Activated CD4-positive, alpha-beta T cell treated with anti-CD3 and anti-CD28 coated beads, Interleukin-2, amount 10 ng/mL, durations not matched to agents 24 days and 14 days (primary cell): ENCODE data around the gene RPL13A. TPM values are rescaled to one million over a fixed set of nuclear protein-coding genes. Genes with fewer than 3 reads are reported as not detected.
A peak's percentile ranks its signal among the peaks of the same experiment; 100 is the strongest.
"Not testable (repeated sequence)": the region's sequence is repeated elsewhere in the genome, so short reads cannot be mapped to it uniquely, and the experiment has no call there.

Experiments
- DNase-seq: peaks from one replicate; pipeline ENCODE4 v3.0.0; 2022
- H3K27ac Mint-ChIP-seq: one replicate; pipeline ENCODE4 v1.8.0; 2022; ENCODE audit warnings: mild to moderate bottlenecking, mixed read lengths
- H3K27me3 Mint-ChIP-seq: one replicate; pipeline ENCODE4 v1.8.0; 2022; ENCODE audit warnings: mixed read lengths
- H3K36me3 Mint-ChIP-seq: one replicate; pipeline ENCODE4 v1.8.0; 2022; ENCODE audit warnings: low read depth, mild to moderate bottlenecking, mixed read lengths
- H3K4me1 Mint-ChIP-seq: one replicate; pipeline ENCODE4 v1.8.0; 2021; ENCODE audit warnings: mixed read lengths
- H3K4me3 Mint-ChIP-seq: one replicate; pipeline ENCODE4 v1.8.0; 2022; ENCODE audit warnings: mild to moderate bottlenecking, moderate library complexity, mixed read lengths
- H3K9me3 Mint-ChIP-seq: one replicate; pipeline ENCODE4 v1.8.0; 2021; ENCODE audit warnings: mixed read lengths
- intact Hi-C: fragments of 100-400 bp; cut with micrococcal nuclease; formaldehyde crosslinking; loops from one replicate; pipeline ENCODE4 v1.15.1; 2023
- total RNA-seq: library from RNA; stranded (reverse); gene quantifications from 2 replicates; pipeline ENCODE4 v1.2.3, GENCODE V29; 2022

The RPL13A gene
- 3,031 and 3,032 TPM in 2 replicates for total RNA-seq

- peak within 1 kb of the TSS; percentile 98 for H3K27ac Mint-ChIP-seq
- DNase-seq, result peak; percentile 100
- H3K36me3 Mint-ChIP-seq, result peaks cover 74% of the 10 kb centered on the region
- H3K9me3 Mint-ChIP-seq, result peaks cover 4% of the 10 kb centered on the region
- intact Hi-C loops, result loop anchor here (1.0 to 5.0 kb wide), 2 partner anchors 9 to 35 kb away; partner anchors contain the start of genes ALDH16A1, PIH1D1 and RPS11
- peaks cover 31% of the 10 kb centered on the region for H3K4me1 Mint-ChIP-seq
- peaks cover 3% of the 10 kb centered on the region for H3K27me3 Mint-ChIP-seq
- peak within 1 kb of the TSS; percentile 98 for H3K4me3 Mint-ChIP-seq
Observed at GRCh38 chr19:49487277-49488045, at the start of gene RPL13A. Gene RPL13A (plus strand): TSS chr19:49487608. CDS start chr19:49487630, 22 bp downstream.

- H3K27ac Mint-ChIP-seq, result no peak overlapping the region
- H3K4me3 Mint-ChIP-seq, result no peak overlapping the region
- H3K9me3 Mint-ChIP-seq, result no peaks in the 10 kb centered on the region
- DNase-seq, result no peak
- intact Hi-C loops, result no loop called here
- no peaks in the 10 kb centered on the region for H3K36me3 Mint-ChIP-seq
- H3K4me1 Mint-ChIP-seq, result peaks cover 34% of the 10 kb centered on the region
- peaks cover 90% of the 10 kb centered on the region for H3K27me3 Mint-ChIP-seq
Observed at GRCh38 chr19:49438261-49438660, 49.1 kb upstream of the RPL13A start.

- no peaks in the 10 kb centered on the region for H3K36me3 Mint-ChIP-seq
- peaks cover 76% of the 10 kb centered on the region for H3K27me3 Mint-ChIP-seq
- DNase-seq, result no peak
- H3K4me1 Mint-ChIP-seq, result peaks cover 40% of the 10 kb centered on the region
- H3K4me3 Mint-ChIP-seq, result no peak overlapping the region
- intact Hi-C loops, result loop anchor here (5.0 kb wide), 1 partner anchor 213 kb away; no protein-coding TSS in a partner anchor
- no peak overlapping the region for H3K27ac Mint-ChIP-seq
- no peaks in the 10 kb centered on the region for H3K9me3 Mint-ChIP-seq
Observed at GRCh38 chr19:49439836-49440235, 47.6 kb upstream of the RPL13A start.

GRCh38 chr19:49440439-49441209 lies 46.8 kb upstream of the RPL13A start:
- Mint-ChIP-seq H3K27me3 (peaks cover 68% of the 10 kb centered on the region), H3K4me3 (peak overlapping the region; percentile 70), H3K4me1 (peaks cover 43% of the 10 kb centered on the region), H3K9me3 (no peaks in the 10 kb centered on the region), H3K27ac (no peak overlapping the region), H3K36me3 (peaks cover 6% of the 10 kb centered on the region)
- no peak for DNase-seq
- intact Hi-C loops, result loop anchor here (5.0 kb wide), 1 partner anchor 213 kb away; no protein-coding TSS in a partner anchor

GRCh38 chr19:49441210-49441959 lies 46.0 kb upstream of the RPL13A start, which contains the start of gene SLC17A7:
Gene SLC17A7 (minus strand): TSS chr19:49441527. CDS start chr19:49441379, 148 bp downstream.
- Mint-ChIP-seq H3K4me1 (peaks cover 42% of the 10 kb centered on the region), H3K9me3 (no peaks in the 10 kb centered on the region), H3K27me3 (peaks cover 60% of the 10 kb centered on the region), H3K36me3 (peaks cover 10% of the 10 kb centered on the region), H3K4me3 (peak within 1 kb of the TSS; percentile 89), H3K27ac (peak within 1 kb of the TSS; percentile 70)
- intact Hi-C loops, result loop anchor here (5.0 kb wide), 1 partner anchor 214 kb away; no protein-coding TSS in a partner anchor
- peak; percentile 82 for DNase-seq

GRCh38 chr19:49441960-49442350 lies 45.5 kb upstream of the RPL13A start:
- peak overlapping the region; percentile 70 for H3K27ac Mint-ChIP-seq

GRCh38 chr19:49442354-49442753 lies 45.1 kb upstream of the RPL13A start:
- H3K27me3 Mint-ChIP-seq, result peaks cover 51% of the 10 kb centered on the region
- H3K4me1 Mint-ChIP-seq, result peaks cover 40% of the 10 kb centered on the region
- peak overlapping the region; percentile 89 for H3K4me3 Mint-ChIP-seq
- H3K9me3 Mint-ChIP-seq, result no peaks in the 10 kb centered on the region
- peak; percentile 78 for DNase-seq
- H3K27ac Mint-ChIP-seq, result peak overlapping the region; percentile 60
- intact Hi-C loops, result loop anchor here (2.0 to 5.0 kb wide), 2 partner anchors 22 to 215 kb away; no protein-coding TSS in a partner anchor
- H3K36me3 Mint-ChIP-seq, result peaks cover 15% of the 10 kb centered on the region

More at GRCh38 chr19:49441960-49442350, 45.5 kb upstream of the RPL13A start:
- H3K36me3 Mint-ChIP-seq, result peaks cover 15% of the 10 kb centered on the region
- no peaks in the 10 kb centered on the region for H3K9me3 Mint-ChIP-seq
- H3K27me3 Mint-ChIP-seq, result peaks cover 55% of the 10 kb centered on the region
- peaks cover 41% of the 10 kb centered on the region for H3K4me1 Mint-ChIP-seq
- peak overlapping the region; percentile 89 for H3K4me3 Mint-ChIP-seq
- DNase-seq, result no peak
- intact Hi-C loops, result loop anchor here (2.0 to 5.0 kb wide), 2 partner anchors 21 to 215 kb away; no protein-coding TSS in a partner anchor

- H3K27me3 Mint-ChIP-seq, result peaks cover 46% of the 10 kb centered on the region
- H3K36me3 Mint-ChIP-seq, result peaks cover 17% of the 10 kb centered on the region
- intact Hi-C loops, result loop anchor here (1.0 to 5.0 kb wide), 5 partner anchors 10 to 216 kb away; partner anchors contain the start of gene ALDH16A1
- peak overlapping the region; percentile 89 for H3K4me3 Mint-ChIP-seq
- peaks cover 40% of the 10 kb centered on the region for H3K4me1 Mint-ChIP-seq
- H3K27ac Mint-ChIP-seq, result peak overlapping the region; percentile 88
- no peaks in the 10 kb centered on the region for H3K9me3 Mint-ChIP-seq
- DNase-seq, result peak; percentile 93
Observed at GRCh38 chr19:49442771-49443365, 44.5 kb upstream of the RPL13A start.

- H3K27ac Mint-ChIP-seq, result peak overlapping the region; percentile 88
- H3K36me3 Mint-ChIP-seq, result peaks cover 22% of the 10 kb centered on the region
- peaks cover 45% of the 10 kb centered on the region for H3K4me1 Mint-ChIP-seq
- DNase-seq, result peak; percentile 98
- H3K4me3 Mint-ChIP-seq, result peak overlapping the region; percentile 89
- peaks cover 39% of the 10 kb centered on the region for H3K27me3 Mint-ChIP-seq
- H3K9me3 Mint-ChIP-seq, result no peaks in the 10 kb centered on the region
- intact Hi-C loops, result loop anchor here (1.0 to 5.0 kb wide), 5 partner anchors 10 to 216 kb away; partner anchors contain the start of gene ALDH16A1
Observed at GRCh38 chr19:49443366-49444099, 43.9 kb upstream of the RPL13A start.

- peaks cover 47% of the 10 kb centered on the region for H3K4me1 Mint-ChIP-seq
- H3K9me3 Mint-ChIP-seq, DNase-seq: not testable (repeated sequence)
- H3K27me3 Mint-ChIP-seq, result peaks cover 33% of the 10 kb centered on the region
- intact Hi-C loops, result loop anchor here (5.0 kb wide), 1 partner anchor 217 kb away; no protein-coding TSS in a partner anchor
- peak overlapping the region; percentile 88 for H3K27ac Mint-ChIP-seq
- peaks cover 28% of the 10 kb centered on the region for H3K36me3 Mint-ChIP-seq
- peak overlapping the region; percentile 89 for H3K4me3 Mint-ChIP-seq
Observed at GRCh38 chr19:49444100-49444700, 43.2 kb upstream of the RPL13A start.

GRCh38 chr19:49445997-49446396 lies 41.4 kb upstream of the RPL13A start:
- intact Hi-C loops, result no loop called here
- peaks cover 54% of the 10 kb centered on the region for H3K4me1 Mint-ChIP-seq
- H3K9me3 Mint-ChIP-seq, result no peaks in the 10 kb centered on the region
- no peak for DNase-seq
- H3K4me3 Mint-ChIP-seq, result no peak overlapping the region
- peaks cover 15% of the 10 kb centered on the region for H3K27me3 Mint-ChIP-seq
- H3K36me3 Mint-ChIP-seq, result peaks cover 42% of the 10 kb centered on the region
- H3K27ac Mint-ChIP-seq, result no peak overlapping the region
